ENCODE measurements around the gene MAP2K3.
"Not testable (repeated sequence)": the region's sequence is repeated elsewhere in the genome, so short reads cannot be mapped to it uniquely, and the experiment has no call there.

- not testable (repeated sequence) for TF ChIP-seq CTCF, POLR2A (IDR thresholded peaks at IDR 0.05)
Observed at GRCh38 chr17:21348081-21348925, 63.8 kb downstream of the MAP2K3 start.
